C4-2B (cell line): ENCODE data around the gene MRGPRE.

Experiments
- H3K27ac ChIP-seq: fragments of 450-650 bp; 2 replicates; pipeline ENCODE4 v1.5.1; 2017
- ZFX ChIP-seq: fragments of 450-650 bp; IDR thresholded peaks from 2 replicates; pipeline ENCODE4 v1.6.1; 2017
- TF ChIP-seq, protein P1 (sequence below): fragments of 450-650 bp; conservative IDR thresholded peaks from 2 replicates; pipeline ENCODE4 v1.5.1; 2017; ENCODE audit warnings: mild to moderate bottlenecking

Gene MRGPRE

DNA sequence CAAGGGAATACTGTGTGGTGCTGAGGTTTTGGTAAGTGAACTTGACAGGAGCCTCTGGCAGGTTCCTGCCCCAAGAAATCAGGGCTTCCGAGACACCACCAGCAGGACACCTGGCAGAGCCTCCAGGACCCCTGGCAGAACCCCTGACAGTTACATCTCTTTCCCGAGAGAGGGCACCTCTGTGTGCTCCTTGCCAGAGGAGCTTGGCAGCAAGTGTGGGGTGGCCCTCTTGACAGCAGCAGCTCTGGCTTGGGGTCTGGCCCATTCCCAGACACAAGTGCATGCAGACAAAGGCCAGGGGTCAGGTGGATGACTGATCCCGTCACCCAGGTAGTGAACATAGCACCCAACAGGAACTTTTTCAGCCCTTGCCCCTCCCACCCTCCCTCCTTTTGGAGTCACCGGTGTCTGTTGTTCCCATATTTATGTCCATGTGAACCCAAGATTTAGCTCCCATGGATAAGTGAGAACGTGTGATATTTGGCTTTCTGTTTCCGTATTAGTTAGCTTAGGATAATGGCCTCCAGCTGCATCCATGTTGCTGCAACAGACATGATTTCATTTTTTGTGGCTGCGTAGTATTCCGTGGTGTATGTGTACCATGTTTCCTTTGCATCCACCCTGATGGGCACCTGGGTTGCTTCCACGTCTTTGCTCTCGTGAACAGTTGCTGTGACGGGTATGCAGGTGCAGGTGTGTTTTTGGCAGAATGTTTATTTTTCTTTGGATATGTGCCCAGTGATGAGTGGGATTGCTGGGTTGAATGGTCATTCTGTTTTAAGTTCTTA, 45.9 kb downstream of the MRGPRE start:
- TF ChIP-seq ZFX = no peak
- TF ChIP-seq, protein P1, sequence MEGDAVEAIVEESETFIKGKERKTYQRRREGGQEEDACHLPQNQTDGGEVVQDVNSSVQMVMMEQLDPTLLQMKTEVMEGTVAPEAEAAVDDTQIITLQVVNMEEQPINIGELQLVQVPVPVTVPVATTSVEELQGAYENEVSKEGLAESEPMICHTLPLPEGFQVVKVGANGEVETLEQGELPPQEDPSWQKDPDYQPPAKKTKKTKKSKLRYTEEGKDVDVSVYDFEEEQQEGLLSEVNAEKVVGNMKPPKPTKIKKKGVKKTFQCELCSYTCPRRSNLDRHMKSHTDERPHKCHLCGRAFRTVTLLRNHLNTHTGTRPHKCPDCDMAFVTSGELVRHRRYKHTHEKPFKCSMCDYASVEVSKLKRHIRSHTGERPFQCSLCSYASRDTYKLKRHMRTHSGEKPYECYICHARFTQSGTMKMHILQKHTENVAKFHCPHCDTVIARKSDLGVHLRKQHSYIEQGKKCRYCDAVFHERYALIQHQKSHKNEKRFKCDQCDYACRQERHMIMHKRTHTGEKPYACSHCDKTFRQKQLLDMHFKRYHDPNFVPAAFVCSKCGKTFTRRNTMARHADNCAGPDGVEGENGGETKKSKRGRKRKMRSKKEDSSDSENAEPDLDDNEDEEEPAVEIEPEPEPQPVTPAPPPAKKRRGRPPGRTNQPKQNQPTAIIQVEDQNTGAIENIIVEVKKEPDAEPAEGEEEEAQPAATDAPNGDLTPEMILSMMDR = no peak
- H3K27ac ChIP-seq = no peak overlapping the region

DNA sequence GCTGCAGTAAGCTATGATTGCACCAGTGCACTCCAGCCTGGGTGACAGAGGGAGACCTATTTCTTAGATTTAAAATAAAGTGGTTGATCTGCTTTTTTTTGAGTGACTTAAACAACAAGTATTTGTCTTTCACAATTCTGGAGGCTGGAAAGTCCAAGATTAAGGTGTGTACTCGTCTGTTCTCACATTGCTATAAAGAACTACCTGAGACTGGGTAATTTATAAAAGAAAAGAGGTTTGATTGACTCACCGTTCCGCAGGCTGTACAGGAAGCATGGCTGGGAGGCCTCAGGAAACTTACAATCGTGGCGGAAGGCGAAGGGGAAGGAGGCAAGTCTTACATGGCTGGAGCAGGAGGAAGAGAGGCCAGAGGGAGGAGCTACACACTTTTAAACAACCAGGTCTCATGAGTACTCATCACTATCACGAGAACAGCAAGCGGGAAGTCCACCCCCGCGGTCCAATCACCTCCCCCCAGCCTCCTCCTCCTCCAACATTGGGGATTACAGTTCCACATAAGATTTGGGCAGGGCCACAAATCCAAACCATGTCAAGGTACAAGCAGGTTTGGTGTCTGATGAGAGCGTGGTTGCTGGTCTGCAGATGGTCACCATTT, 47.4 kb downstream of the MRGPRE start:
- TF ChIP-seq, protein P1 = no peak
- no peak for TF ChIP-seq ZFX
- H3K27ac ChIP-seq = no peak overlapping the region

DNA sequence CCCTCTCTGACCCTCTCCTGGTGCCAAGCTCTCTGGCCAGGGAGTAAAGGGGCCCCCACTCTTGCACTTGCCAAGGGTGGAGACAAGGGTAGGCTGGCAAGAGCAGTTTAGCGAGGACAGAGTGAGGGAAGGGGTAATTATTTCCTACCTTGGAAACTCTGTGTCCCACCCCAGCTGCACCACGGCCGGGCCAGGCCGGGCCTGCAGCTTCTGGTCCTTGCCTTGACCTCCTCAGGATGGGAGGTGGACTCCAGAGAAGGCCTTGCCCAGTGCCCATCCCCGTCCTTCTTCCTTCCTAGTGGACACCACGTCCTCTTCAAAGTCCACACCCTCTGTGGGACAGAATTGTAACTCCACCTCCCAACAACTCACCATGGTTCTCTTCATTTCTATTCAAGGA, 48.7 kb downstream of the MRGPRE start:
- H3K27ac ChIP-seq = no peak overlapping the region
- TF ChIP-seq, protein P1 = no peak
- TF ChIP-seq ZFX = no peak

DNA sequence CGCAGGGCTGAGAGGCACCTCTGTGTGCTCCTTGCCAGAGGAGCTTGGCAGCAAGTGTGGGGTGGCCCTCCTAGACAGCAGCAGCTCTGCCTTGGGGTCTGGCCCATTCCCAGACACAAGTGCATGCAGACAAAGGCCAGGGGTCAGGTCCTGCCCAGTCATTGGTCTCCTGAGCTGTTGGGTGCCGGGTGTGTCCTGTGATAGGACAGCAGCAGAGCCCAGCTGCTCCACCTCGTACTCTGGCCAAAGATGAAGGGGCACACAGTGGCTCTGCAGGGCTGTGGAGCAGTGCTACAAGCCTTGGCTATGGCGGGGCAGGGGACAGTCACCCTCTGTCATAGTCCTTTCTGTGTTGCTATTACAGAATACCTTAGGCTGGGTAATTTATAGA, 49.8 kb downstream of the MRGPRE start:
- H3K27ac ChIP-seq = no peak overlapping the region
- TF ChIP-seq, protein P1 = no peak
- TF ChIP-seq ZFX = no peak

DNA sequence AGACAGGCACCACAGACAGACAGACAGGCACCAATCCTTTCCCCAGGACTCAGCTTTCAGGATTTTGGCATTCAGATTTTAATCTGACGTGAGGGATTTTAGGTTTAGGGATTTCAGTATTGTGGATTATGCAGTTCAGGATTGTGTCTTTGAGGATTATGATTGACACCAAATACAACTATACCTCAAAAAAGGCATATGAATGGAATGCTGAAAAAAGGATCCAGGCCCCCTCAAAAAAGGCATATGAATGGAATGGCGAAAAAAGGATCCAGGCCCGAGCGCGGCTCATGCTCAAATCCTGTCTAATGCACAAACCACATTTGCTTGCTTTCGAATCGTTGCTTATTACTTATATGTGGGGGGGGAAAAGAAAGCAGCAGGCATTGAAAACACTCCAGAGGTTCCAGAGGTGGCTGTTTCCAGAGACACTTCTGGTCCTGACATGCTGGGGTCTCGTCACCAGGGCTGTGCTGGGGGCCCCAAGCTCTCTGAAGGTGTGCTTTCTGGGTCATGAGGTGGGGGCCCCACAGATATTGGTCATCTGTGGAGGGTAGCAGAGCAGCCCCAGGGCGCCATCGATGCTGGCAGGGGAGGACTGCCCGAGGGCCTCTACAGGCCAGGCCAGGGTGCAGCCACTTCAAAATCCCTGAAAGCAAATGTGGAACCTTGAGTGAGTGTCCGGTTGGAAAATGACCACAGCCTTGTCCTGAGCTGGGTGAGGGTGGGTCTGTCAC, 50.3 kb downstream of the MRGPRE start:
- no peak overlapping the region for H3K27ac ChIP-seq
- no peak for TF ChIP-seq ZFX
- TF ChIP-seq, protein P1 = no peak

DNA sequence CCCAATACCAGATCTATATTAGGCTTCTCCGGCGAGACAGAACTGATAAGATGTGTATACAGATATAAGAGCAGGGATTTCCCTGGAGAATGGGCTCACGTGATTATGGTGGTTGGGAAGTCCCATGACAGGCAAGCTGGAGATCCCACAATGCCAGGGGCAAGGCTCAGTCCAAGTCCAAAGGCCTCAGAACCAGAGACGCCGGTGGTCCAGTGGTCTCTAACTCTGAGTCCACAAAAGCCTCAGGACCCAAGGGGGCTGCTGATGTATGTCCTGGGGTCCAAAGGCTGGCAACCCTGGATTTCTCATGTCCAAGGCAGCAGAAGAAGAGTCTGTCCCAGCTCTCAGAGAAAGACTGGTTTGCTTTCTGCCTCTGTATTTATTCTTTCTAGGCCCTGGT, 51.3 kb downstream of the MRGPRE start:
- no peak overlapping the region for H3K27ac ChIP-seq
- TF ChIP-seq ZFX = no peak
- TF ChIP-seq, protein P1 = no peak

DNA sequence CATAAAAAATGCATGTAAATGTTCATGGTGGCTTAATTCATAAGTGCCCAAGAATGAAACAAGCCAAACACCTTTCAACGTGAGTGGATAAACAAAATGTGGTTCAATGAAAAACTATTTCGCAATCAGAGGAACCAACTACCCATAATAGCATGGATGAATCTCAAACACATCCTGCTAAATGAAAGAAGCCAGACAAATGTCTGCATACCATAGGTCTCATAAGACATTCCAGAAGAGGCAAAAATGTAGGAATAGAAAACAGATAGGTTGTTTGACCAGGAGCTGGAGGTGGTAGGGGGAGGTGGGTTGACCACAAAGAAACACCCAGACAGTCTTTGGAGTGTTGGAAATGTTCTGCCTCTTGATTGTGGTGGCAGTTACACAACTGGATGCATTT, 53.9 kb downstream of the MRGPRE start:
- no peak overlapping the region for H3K27ac ChIP-seq
- no peak for TF ChIP-seq ZFX
- TF ChIP-seq, protein P1 = no peak
